A673 (cell line): ENCODE data around the gene NUTM2D.
"Not testable (repeated sequence)": the region's sequence is repeated elsewhere in the genome, so short reads cannot be mapped to it uniquely, and the experiment has no call there.

Source experiments
- CTCF ChIP-seq: fragments of 300-800, 200-600 bp; sonication (generic); conservative IDR thresholded peaks from 2 replicates; pipeline ENCODE4 v1.5.1; 2017; ENCODE audit warnings: low read depth, mild to moderate bottlenecking, antibody characterized with exemption, low read length, moderate library complexity, mixed read lengths
- EZH2 ChIP-seq: fragments of 200-600 bp; sonication (generic); IDR thresholded peaks from 2 replicates; pipeline ENCODE4 v1.6.1; 2017; ENCODE audit warnings: borderline replicate concordance, low read depth, mild to moderate bottlenecking, mixed read lengths, antibody characterized with exemption, low read length; ENCODE audit not compliant: poor library complexity, severe bottlenecking

GRCh38 chr10:87308702-87309101, 48.8 kb upstream of the NUTM2D start:
- not testable (repeated sequence) for TF ChIP-seq CTCF, EZH2
